Activated CD4-positive, alpha-beta memory T cell treated with anti-CD3 and anti-CD28 coated beads, Interleukin-2, amount 10 ng/mL, durations not matched to agents 7 days and 5 days (primary cell): Measurements from ENCODE around the gene PHLDA3. TPM values are rescaled to one million over a fixed set of nuclear protein-coding genes. Genes with fewer than 3 reads are reported as not detected.
A peak's percentile ranks its signal among the peaks of the same experiment; 100 is the strongest.

Experiments used
- CTCF ChIA-PET: fragments of 350-600 bp; sonication (Branson Sonifier 250); formaldehyde crosslinking; loops from one replicate; lab custom pipeline; 2021; ENCODE audit warnings: antibody characterized with exemption, inconsistent platforms; lab: Charles Lee
- POLR2A ChIA-PET: fragments of 350-600 bp; sonication (Branson Sonifier 250); formaldehyde crosslinking; loops from one replicate; lab custom pipeline; 2021; ENCODE audit warnings: antibody characterized with exemption; lab: Charles Lee
- DNase-seq: peaks from one replicate; pipeline ENCODE4 v3.0.0-alpha.2; 2020
- H3K27ac Mint-ChIP-seq: one replicate; pipeline ENCODE4 v1.8.0; 2021; ENCODE audit warnings: mild to moderate bottlenecking, mixed read lengths
- H3K27me3 Mint-ChIP-seq: one replicate; pipeline ENCODE4 v1.8.0; 2021; ENCODE audit warnings: mixed read lengths
- H3K36me3 Mint-ChIP-seq: one replicate; pipeline ENCODE4 v1.8.0; 2021; ENCODE audit warnings: low read depth, mixed read lengths
- H3K4me1 Mint-ChIP-seq: one replicate; pipeline ENCODE4 v1.8.0; 2021; ENCODE audit warnings: mixed read lengths
- H3K4me3 Mint-ChIP-seq: one replicate; pipeline ENCODE4 v1.8.0; 2021; ENCODE audit warnings: mild to moderate bottlenecking, mixed read lengths
- H3K9me3 Mint-ChIP-seq: one replicate; pipeline ENCODE4 v1.8.0; 2021; ENCODE audit warnings: mixed read lengths
- total RNA-seq, 2 experiments: library from RNA; stranded (reverse); gene quantifications; one replicate each; pipeline ENCODE4 v1.2.3, GENCODE V29; 2021

Gene PHLDA3
- total RNA-seq, 2 experiments from 2014 or later = 9.0 to 11.4 TPM

- H3K27me3 Mint-ChIP-seq = peaks cover 27% of the 10 kb centered on the region
- H3K4me3 Mint-ChIP-seq = no peak overlapping the region
- H3K36me3 Mint-ChIP-seq = no peaks in the 10 kb centered on the region
- ChIA-PET POLR2A (interaction anchor here (0.6 to 1.3 kb wide), 2 partner anchors 11 to 51 kb away, joined by 3 read pairs; no protein-coding TSS in a partner anchor), CTCF (interaction anchor here (1.1 to 1.8 kb wide), 3 partner anchors 9 to 56 kb away, joined by 3 to 9 read pairs (median 3); no protein-coding TSS in a partner anchor)
- no peaks in the 10 kb centered on the region for H3K9me3 Mint-ChIP-seq
- H3K4me1 Mint-ChIP-seq = peaks cover 28% of the 10 kb centered on the region
- no peak for DNase-seq
- H3K27ac Mint-ChIP-seq = no peak overlapping the region
Observed at GRCh38 chr1:201456499-201457309, 12.3 kb downstream of the PHLDA3 start.

- no peaks in the 10 kb centered on the region for H3K36me3 Mint-ChIP-seq
- peaks cover 38% of the 10 kb centered on the region for H3K4me1 Mint-ChIP-seq
- H3K27ac Mint-ChIP-seq = no peak overlapping the region
- peaks cover 30% of the 10 kb centered on the region for H3K27me3 Mint-ChIP-seq
- POLR2A ChIA-PET = interaction anchor here (0.9 kb wide), 1 partner anchor 52 kb away, joined by 3 read pairs; the partner anchor contains the start of gene CSRP1
- H3K4me3 Mint-ChIP-seq = no peak overlapping the region
- H3K9me3 Mint-ChIP-seq = no peaks in the 10 kb centered on the region
- CTCF ChIA-PET = interaction anchor here (1.9 to 2.4 kb wide), 3 partner anchors 19 to 58 kb away, joined by 4 to 12 read pairs (median 9); no protein-coding TSS in a partner anchor
- no peak for DNase-seq
Observed at GRCh38 chr1:201455098-201455497, 13.9 kb downstream of the PHLDA3 start.

DNA sequence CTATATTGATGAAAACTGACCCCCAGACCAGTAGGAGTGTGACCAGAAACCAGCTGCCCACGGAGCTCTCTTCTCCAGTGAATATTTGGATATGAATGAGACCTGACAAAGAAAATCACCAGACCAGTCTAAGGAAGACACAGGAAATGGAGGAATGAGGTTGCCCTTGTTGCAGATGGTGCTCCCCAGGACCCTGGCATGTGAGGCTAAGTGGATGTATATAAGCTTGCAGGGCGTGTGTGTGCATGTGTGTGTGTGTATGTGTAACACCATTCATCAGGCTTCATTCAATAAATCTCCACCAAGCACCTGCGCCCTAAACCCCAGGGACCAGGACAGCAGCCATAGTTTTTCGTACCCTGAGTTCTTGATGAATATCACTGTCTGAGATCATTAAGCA is 14.4 kb downstream of the PHLDA3 start:
- H3K9me3 Mint-ChIP-seq = no peaks in the 10 kb centered on the region
- CTCF ChIA-PET = interaction anchor here (1.9 to 2.4 kb wide), 3 partner anchors 19 to 59 kb away, joined by 4 to 12 read pairs (median 9); no protein-coding TSS in a partner anchor
- peaks cover 30% of the 10 kb centered on the region for H3K27me3 Mint-ChIP-seq
- H3K27ac Mint-ChIP-seq = no peak overlapping the region
- H3K36me3 Mint-ChIP-seq = no peaks in the 10 kb centered on the region
- no peak for DNase-seq
- H3K4me3 Mint-ChIP-seq = no peak overlapping the region
- POLR2A ChIA-PET = interaction anchor here (0.9 to 1.5 kb wide), 2 partner anchors 26 to 52 kb away, joined by 3 to 4 read pairs; partner anchors contain the start of gene CSRP1
- peaks cover 38% of the 10 kb centered on the region for H3K4me1 Mint-ChIP-seq

GRCh38 chr1:201452866-201453265 is 16.1 kb downstream of the PHLDA3 start:
- DNase-seq = no peak
- Mint-ChIP-seq H3K27me3 (peaks cover 23% of the 10 kb centered on the region), H3K27ac (no peak overlapping the region), H3K36me3 (no peaks in the 10 kb centered on the region), H3K9me3 (no peaks in the 10 kb centered on the region), H3K4me1 (peaks cover 46% of the 10 kb centered on the region), H3K4me3 (no peak overlapping the region)
- ChIA-PET POLR2A (interaction anchor here (1.5 kb wide), 1 partner anchor 28 kb away, joined by 4 read pairs; no protein-coding TSS in a partner anchor), CTCF (interaction anchor here (1.9 to 8.2 kb wide), 3 partner anchors 17 to 60 kb away, joined by 9 to 153 read pairs (median 13); no protein-coding TSS in a partner anchor)

DNA sequence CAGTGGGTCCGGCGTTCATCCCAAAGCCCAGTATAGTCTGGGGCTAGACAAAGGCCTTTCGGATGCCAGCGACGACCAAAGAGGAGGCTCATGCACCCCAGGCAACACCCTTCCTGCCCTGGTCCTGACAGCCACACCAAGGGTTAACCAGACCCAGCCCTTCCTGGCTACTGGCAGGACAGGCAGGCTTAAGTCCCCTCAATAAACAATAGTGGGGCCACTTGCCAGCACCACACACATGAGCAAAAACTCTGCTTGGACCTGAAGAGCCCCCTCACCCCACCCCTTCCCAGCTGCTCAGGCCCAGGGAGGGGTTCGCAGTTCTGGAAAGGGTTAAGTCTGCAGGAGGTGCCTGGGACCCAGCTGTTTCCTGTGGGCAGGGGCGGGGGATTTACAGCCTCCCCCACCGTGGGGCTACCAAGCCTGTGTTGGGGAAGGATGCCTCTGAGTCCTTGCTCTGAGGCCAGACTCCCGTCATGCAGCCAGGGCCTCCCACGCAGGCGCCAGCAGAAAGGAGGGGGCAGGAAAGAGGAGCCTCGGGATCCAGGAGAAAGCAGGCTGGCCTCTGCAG is 18.2 kb downstream of the PHLDA3 start:
- Mint-ChIP-seq H3K36me3 (no peaks in the 10 kb centered on the region), H3K4me3 (no peak overlapping the region), H3K9me3 (no peaks in the 10 kb centered on the region), H3K27ac (no peak overlapping the region), H3K27me3 (peaks cover 18% of the 10 kb centered on the region), H3K4me1 (peaks cover 49% of the 10 kb centered on the region)
- POLR2A ChIA-PET = interaction anchor here (1.5 to 3.1 kb wide), 3 partner anchors 18 to 62 kb away, joined by 3 to 12 read pairs (median 5); partner anchors contain the start of gene PHLDA3
- CTCF ChIA-PET = interaction anchor here (3.9 to 8.2 kb wide), 4 partner anchors 15 to 62 kb away, joined by 36 to 153 read pairs (median 92); partner anchors contain the start of gene PHLDA3
- no peak for DNase-seq

DNA sequence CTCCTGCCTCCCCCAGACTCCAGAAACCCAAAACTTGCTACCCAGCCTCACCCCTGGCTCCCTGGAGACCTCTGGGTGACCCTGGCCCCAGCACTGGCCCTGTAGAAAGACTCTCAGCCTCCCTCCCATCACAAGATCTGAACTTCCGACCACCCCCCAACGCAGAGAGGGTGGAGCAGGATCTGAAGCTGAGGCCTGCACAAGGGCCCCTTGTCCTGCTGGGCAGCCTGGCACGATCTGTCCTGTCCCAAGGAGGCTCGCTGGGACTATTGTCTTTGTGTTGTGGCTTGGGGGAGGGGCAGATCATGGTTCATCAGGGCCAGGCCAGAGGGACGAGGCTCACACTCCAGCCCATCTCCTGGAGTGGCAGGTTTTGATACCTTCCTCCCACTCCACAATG is 20.0 kb downstream of the PHLDA3 start:
- no peak for DNase-seq

GRCh38 chr1:201447903-201448871 is 20.8 kb downstream of the PHLDA3 start:
- no peak overlapping the region for H3K27ac Mint-ChIP-seq
- no peaks in the 10 kb centered on the region for H3K36me3 Mint-ChIP-seq
- peaks cover 25% of the 10 kb centered on the region for H3K27me3 Mint-ChIP-seq
- peak; percentile 78 for DNase-seq
- CTCF ChIA-PET = interaction anchor here (0.9 to 8.2 kb wide), 27 partner anchors 8 to 448 kb away, joined by 3 to 153 read pairs (median 5); partner anchors contain the start of genes CSRP1 and PHLDA3
- no peaks in the 10 kb centered on the region for H3K9me3 Mint-ChIP-seq
- H3K4me3 Mint-ChIP-seq = no peak overlapping the region
- POLR2A ChIA-PET = interaction anchor here (0.6 to 3.1 kb wide), 6 partner anchors 12 to 64 kb away, joined by 3 to 12 read pairs (median 3); partner anchors contain the start of genes CSRP1 and PHLDA3
- peaks cover 37% of the 10 kb centered on the region for H3K4me1 Mint-ChIP-seq

More for the DNA sequence above, 20.0 kb downstream of the PHLDA3 start:
- Mint-ChIP-seq H3K4me1 (peaks cover 45% of the 10 kb centered on the region), H3K9me3 (no peaks in the 10 kb centered on the region), H3K4me3 (no peak overlapping the region), H3K27me3 (peaks cover 24% of the 10 kb centered on the region), H3K27ac (no peak overlapping the region), H3K36me3 (no peaks in the 10 kb centered on the region)
- ChIA-PET CTCF (interaction anchor here (1.0 to 8.2 kb wide), 15 partner anchors 7 to 91 kb away, joined by 3 to 153 read pairs (median 9); partner anchors contain the start of gene PHLDA3), POLR2A (interaction anchor here (2.3 to 3.1 kb wide), 2 partner anchors 31 to 64 kb away, joined by 9 to 12 read pairs; no protein-coding TSS in a partner anchor)

GRCh38 chr1:201445310-201445709 is 23.7 kb downstream of the PHLDA3 start:
- ChIA-PET CTCF (interaction anchor here (2.2 to 8.2 kb wide), 3 partner anchors 36 to 68 kb away, joined by 7 to 153 read pairs (median 140); no protein-coding TSS in a partner anchor), POLR2A (no interaction called here)
- Mint-ChIP-seq H3K4me3 (no peak overlapping the region), H3K36me3 (no peaks in the 10 kb centered on the region), H3K27ac (no peak overlapping the region), H3K27me3 (peaks cover 31% of the 10 kb centered on the region), H3K4me1 (peaks cover 17% of the 10 kb centered on the region), H3K9me3 (no peaks in the 10 kb centered on the region)
- DNase-seq = no peak

- ChIA-PET POLR2A (no interaction called here), CTCF (interaction anchor here (0.6 to 2.2 kb wide), 3 partner anchors 9 to 43 kb away, joined by 3 to 7 read pairs (median 3); no protein-coding TSS in a partner anchor)
- Mint-ChIP-seq H3K27ac (no peak overlapping the region), H3K4me3 (no peak overlapping the region), H3K27me3 (peaks cover 33% of the 10 kb centered on the region), H3K4me1 (peaks cover 17% of the 10 kb centered on the region), H3K36me3 (no peaks in the 10 kb centered on the region), H3K9me3 (no peaks in the 10 kb centered on the region)
- DNase-seq = no peak
Observed at GRCh38 chr1:201444792-201445191, 24.2 kb downstream of the PHLDA3 start.

GRCh38 chr1:201443747-201444146 is 25.2 kb downstream of the PHLDA3 start:
- Mint-ChIP-seq H3K4me3 (no peak overlapping the region), H3K27ac (no peak overlapping the region), H3K9me3 (no peaks in the 10 kb centered on the region), H3K4me1 (peaks cover 15% of the 10 kb centered on the region), H3K36me3 (no peaks in the 10 kb centered on the region), H3K27me3 (peaks cover 37% of the 10 kb centered on the region)
- ChIA-PET CTCF (interaction anchor here (2.2 kb wide), 1 partner anchor 38 kb away, joined by 7 read pairs; no protein-coding TSS in a partner anchor), POLR2A (no interaction called here)
- DNase-seq = no peak

DNA sequence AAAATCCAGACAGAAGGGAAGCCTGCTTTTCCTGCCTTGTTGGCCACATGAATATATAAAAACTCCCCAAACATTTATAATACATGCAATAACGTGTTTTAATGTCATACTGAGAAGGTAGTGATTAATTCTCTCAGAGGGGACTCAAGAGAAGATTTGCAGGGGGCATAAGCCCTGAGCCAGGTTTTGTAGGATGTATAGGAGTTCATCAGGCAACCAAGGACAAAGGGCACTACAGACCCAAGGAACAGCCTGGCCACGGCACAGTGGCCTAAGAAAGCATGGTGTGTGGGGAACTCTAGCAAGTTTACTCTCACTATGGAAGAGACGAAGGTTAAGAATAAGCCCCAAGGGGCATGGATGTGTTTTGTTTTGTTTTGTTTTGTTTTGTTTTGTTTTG is 32.0 kb downstream of the PHLDA3 start:
- Mint-ChIP-seq H3K27ac (no peak overlapping the region), H3K27me3 (peaks cover 38% of the 10 kb centered on the region), H3K4me3 (no peak overlapping the region), H3K36me3 (no peaks in the 10 kb centered on the region), H3K4me1 (peaks cover 4% of the 10 kb centered on the region), H3K9me3 (no peaks in the 10 kb centered on the region)
- CTCF ChIA-PET = interaction anchor here (0.7 to 2.5 kb wide), 6 partner anchors 12 to 76 kb away, joined by 3 to 36 read pairs (median 18); no protein-coding TSS in a partner anchor
- DNase-seq = no peak
- POLR2A ChIA-PET = no interaction called here
